IPS-11a (cell line): ENCODE data around the gene ATP6V1C2.

Experiments used
- H3K4me3 ChIP-seq: one replicate; pipeline ENCODE4 v1.5.1; 2013; ENCODE audit warnings: low read depth, low read length, control low read depth

ATP6V1C2 gene

GRCh38 chr2:10832203-10832936 lies 110.9 kb downstream of the ATP6V1C2 start:
- no peak overlapping the region for H3K4me3 ChIP-seq

DNA sequence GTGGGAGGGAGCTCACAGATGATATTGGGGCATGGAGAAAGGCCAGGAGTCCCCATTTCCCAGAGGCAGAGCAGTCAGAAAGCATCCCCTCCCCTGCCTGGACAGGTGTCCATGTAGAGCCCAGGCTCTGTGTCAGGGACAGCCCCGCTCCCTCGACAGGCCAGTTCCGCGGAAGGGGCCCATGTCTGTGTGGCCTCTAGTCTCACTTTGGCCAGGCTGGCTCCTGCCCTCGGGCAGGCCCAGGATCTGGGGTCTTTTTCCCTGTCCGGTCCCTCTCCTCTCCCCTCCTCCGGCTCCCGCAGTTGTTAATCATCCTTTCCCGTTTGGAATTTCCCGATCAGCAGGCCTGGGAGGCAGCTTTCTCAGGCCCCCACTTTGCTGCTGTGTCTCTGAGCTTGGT lies 111.6 kb downstream of the ATP6V1C2 start:
- H3K4me3 ChIP-seq: no peak overlapping the region

GRCh38 chr2:10834068-10834655 lies 112.7 kb downstream of the ATP6V1C2 start:
- no peak overlapping the region for H3K4me3 ChIP-seq
